Vagina (tissue), 2 donors: ENCODE measurements around the gene CREG1. TPM values are rescaled to one million over a fixed set of nuclear protein-coding genes. Genes with fewer than 3 reads are reported as not detected.
A peak's percentile ranks its signal among the peaks of the same experiment; 100 is the strongest.

Source experiments
- DNase-seq, 2 donors: peaks; one replicate each; pipeline ENCODE4 v3.0.0-alpha.2; 2017; ENCODE audit errors: extremely low spot score in 2 of 2
- H3K27ac ChIP-seq: fragments of 200-600 bp; sonication (generic); one replicate; pipeline ENCODE4 v1.5.1; 2019
- H3K27me3 ChIP-seq: fragments of 200-600 bp; sonication (generic); one replicate; pipeline ENCODE4 v1.5.1; 2019
- H3K36me3 ChIP-seq, 2 donors: fragments of 200-600 bp; sonication (generic); one replicate each; pipeline ENCODE4 v1.5.1; 2017 to 2019
- H3K4me1 ChIP-seq: fragments of 200-600 bp; sonication (generic); one replicate; pipeline ENCODE4 v1.5.1; 2019
- H3K4me3 ChIP-seq, 2 donors: fragments of 200-600 bp; sonication (generic); 1 replicate in 1 of 2; 2 replicates in 1 of 2; pipeline ENCODE4 v1.5.1; 2016 to 2019
- H3K9me3 ChIP-seq: fragments of 200-600 bp; sonication (generic); one replicate; pipeline ENCODE4 v1.5.1; 2019
- POLR2A ChIP-seq, 2 donors: fragments of 450-650 bp; IDR thresholded peaks; one replicate each; pipeline ENCODE4 v1.6.1; 2017; ENCODE audit warnings: antibody characterized with exemption in 2 of 2, mild to moderate bottlenecking in 2 of 2, moderate library complexity in 2 of 2
- POLR2AphosphoS5 ChIP-seq, 2 donors: sonication (generic); formaldehyde crosslinking; IDR thresholded peaks; one replicate each; pipeline ENCODE4 v1.9.0; 2017; ENCODE audit warnings: antibody characterized with exemption in 2 of 2, mild to moderate bottlenecking in 2 of 2, low read depth in 1 of 2; ENCODE audit not compliant: insufficient read depth in 1 of 2
- intact Hi-C: fragments of 100-400 bp; cut with DNase I; formaldehyde crosslinking; loops from one replicate; pipeline ENCODE4 v1.15.1; 2023
- total RNA-seq: library from RNA; depleted of rRNA; stranded (reverse); fragments of >200 nt; gene quantifications from one replicate; pipeline ENCODE4 v1.2.3, GENCODE V29; 2016
- TF ChIP-seq, protein P1 (sequence below), 3 experiments: fragments of 450-650 bp in 2 of 3; fragments of 200-600 bp in 1 of 3; sonication (generic) in 1 of 3; IDR thresholded peaks; one replicate each; pipeline ENCODE4 v1.5.1; 2017 to 2019; ENCODE audit warnings: antibody characterized with exemption in 3 of 3, mild to moderate bottlenecking in 2 of 3, moderate library complexity in 2 of 3

Gene CREG1
- total RNA-seq, 1 donor from 2014 or later: 152 TPM

DNA sequence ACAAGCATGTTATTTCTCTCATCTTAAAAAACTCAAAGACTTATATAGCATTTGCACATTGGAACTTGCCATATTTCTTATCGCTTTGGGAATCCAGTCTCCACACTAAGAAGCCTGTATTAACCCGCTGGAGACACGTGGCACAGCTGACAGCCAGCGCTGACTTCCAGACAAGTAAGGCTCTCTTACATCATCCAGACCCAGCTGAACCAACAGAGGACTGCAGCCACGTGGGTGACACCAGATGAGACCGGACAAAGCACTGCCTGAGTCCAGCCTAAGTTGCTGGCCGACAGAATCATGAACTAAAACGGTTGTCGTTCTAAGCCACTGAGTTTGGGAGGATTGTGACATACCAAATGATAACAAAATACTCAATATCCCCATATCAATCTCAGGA is 28.9 kb downstream of the CREG1 start:
- Histone ChIP-seq H3K27me3 (no peaks in the 10 kb centered on the region), H3K36me3 (no peaks in the 10 kb centered on the region), H3K9me3 (no peaks in the 10 kb centered on the region), H3K4me3 (no peak overlapping the region), H3K4me1 (no peaks in the 10 kb centered on the region), H3K27ac (no peak overlapping the region)
- intact Hi-C loops: no loop called here
- peak in 1 of 2 donors; percentile 29 for DNase-seq
- TF ChIP-seq POLR2A (IDR thresholded peaks at IDR 0.05): no peak
- TF ChIP-seq, protein P1, sequence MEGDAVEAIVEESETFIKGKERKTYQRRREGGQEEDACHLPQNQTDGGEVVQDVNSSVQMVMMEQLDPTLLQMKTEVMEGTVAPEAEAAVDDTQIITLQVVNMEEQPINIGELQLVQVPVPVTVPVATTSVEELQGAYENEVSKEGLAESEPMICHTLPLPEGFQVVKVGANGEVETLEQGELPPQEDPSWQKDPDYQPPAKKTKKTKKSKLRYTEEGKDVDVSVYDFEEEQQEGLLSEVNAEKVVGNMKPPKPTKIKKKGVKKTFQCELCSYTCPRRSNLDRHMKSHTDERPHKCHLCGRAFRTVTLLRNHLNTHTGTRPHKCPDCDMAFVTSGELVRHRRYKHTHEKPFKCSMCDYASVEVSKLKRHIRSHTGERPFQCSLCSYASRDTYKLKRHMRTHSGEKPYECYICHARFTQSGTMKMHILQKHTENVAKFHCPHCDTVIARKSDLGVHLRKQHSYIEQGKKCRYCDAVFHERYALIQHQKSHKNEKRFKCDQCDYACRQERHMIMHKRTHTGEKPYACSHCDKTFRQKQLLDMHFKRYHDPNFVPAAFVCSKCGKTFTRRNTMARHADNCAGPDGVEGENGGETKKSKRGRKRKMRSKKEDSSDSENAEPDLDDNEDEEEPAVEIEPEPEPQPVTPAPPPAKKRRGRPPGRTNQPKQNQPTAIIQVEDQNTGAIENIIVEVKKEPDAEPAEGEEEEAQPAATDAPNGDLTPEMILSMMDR (IDR thresholded peaks at IDR 0.05): no peak
- TF ChIP-seq POLR2AphosphoS5 (IDR thresholded peaks at IDR 0.05; ENCODE audit: insufficient read depth in 1 of 2, low read depth in 1 of 2): no peak

DNA sequence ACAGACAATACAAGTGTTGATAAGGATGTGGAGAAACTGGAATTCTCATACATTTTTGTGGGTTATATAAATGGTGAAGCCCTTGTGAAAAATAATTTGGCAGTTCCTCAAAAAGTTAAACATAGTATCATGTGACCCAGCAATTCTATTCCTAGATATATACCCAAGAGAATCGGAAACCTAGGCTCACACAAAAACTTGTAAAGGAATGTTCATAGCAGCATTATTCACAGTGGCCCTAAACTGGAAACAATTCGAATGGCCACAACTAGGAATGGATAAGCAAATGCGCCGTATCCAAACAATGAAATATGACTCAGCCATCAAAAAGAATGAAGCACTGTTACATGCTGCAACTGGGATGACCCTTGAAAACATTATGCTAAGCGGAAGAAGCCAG is 31.3 kb downstream of the CREG1 start:
- Histone ChIP-seq H3K4me3 (no peak overlapping the region), H3K36me3 (no peaks in the 10 kb centered on the region), H3K27me3 (no peaks in the 10 kb centered on the region), H3K27ac (no peak overlapping the region), H3K4me1 (no peaks in the 10 kb centered on the region), H3K9me3 (no peaks in the 10 kb centered on the region)
- intact Hi-C loops: no loop called here
- DNase-seq: peak in 1 of 2 donors; percentile 1
- TF ChIP-seq POLR2AphosphoS5 (IDR thresholded peaks at IDR 0.05; ENCODE audit: insufficient read depth in 1 of 2, low read depth in 1 of 2) (no peak), POLR2A (IDR thresholded peaks at IDR 0.05) (no peak)
- TF ChIP-seq, protein P1 (IDR thresholded peaks at IDR 0.05): no peak

DNA sequence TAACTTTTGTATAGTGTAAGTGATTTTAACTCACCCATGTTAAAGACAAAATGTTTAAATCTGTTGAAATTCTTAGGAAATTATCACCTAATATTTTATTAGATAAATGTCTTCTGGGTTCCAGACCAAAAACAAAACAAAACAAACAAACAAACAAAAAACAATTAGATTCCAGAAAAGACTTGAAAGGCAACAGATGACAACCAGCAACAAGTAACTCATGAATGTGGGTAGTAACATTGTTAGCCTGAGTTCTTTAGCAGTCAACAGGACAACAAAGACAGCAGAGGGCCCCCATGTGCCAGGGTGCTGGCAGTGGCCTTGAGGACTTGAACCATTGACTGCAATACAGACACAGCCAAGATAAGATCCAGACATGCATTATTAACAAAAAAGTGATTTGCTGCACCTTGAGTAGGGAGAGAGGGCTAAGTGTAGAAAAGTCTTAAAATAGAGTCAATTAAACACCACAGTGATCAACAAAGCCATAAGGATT is 32.8 kb downstream of the CREG1 start:
- no peaks in the 10 kb centered on the region for H3K9me3 ChIP-seq
- H3K27ac ChIP-seq: no peak overlapping the region
- no peak overlapping the region for H3K4me3 ChIP-seq
- H3K36me3 ChIP-seq: no peaks in the 10 kb centered on the region
- no peaks in the 10 kb centered on the region for H3K4me1 ChIP-seq
- no peak for TF ChIP-seq POLR2A (IDR thresholded peaks at IDR 0.05)
- TF ChIP-seq, protein P1 (IDR thresholded peaks at IDR 0.05): no peak
- no peaks in the 10 kb centered on the region for H3K27me3 ChIP-seq
- intact Hi-C loops: no loop called here
- DNase-seq: peak in 1 of 2 donors; percentile 32

DNA sequence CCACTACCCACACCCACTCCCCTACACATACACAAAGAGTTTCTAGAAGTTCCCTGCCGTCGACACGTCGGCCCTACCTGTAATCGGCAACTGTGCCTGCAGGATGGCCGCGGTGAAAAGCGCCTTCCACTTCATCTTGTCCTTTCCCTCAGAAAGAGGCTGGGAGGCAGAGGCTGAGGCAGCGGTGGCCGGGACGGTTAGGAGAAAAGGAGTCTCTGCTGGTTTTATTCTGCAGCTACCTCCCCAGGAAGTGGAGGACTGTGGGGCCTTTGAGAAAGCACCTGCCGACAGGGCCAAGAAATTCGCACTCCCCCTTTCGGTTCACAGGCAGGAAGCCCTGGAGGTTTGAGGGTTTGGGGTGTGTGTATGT is 35.2 kb downstream of the CREG1 start, which contains the start of gene CD247:
Gene CD247, minus strand, starts transcription at position 199 of the 370 bp plus-strand sequence. Its CDS starts 64 bp downstream, at position 135.
- intact Hi-C loops: no loop called here
- peak within 1 kb of the TSS; percentile 2 to 21 for H3K4me3 ChIP-seq
- H3K4me1 ChIP-seq: no peaks in the 10 kb centered on the region
- no peak within 1 kb of the TSS for H3K27ac ChIP-seq
- DNase-seq: peak in 1 of 2 donors; percentile 65
- no peaks in the 10 kb centered on the region for H3K27me3 ChIP-seq
- H3K9me3 ChIP-seq: no peaks in the 10 kb centered on the region
- no peaks in the 10 kb centered on the region for H3K36me3 ChIP-seq
- TF ChIP-seq, protein P1 (IDR thresholded peaks at IDR 0.05): no peak
- TF ChIP-seq POLR2A (IDR thresholded peaks at IDR 0.05) (no peak), POLR2AphosphoS5 (IDR thresholded peaks at IDR 0.05; ENCODE audit: insufficient read depth in 1 of 2, low read depth in 1 of 2) (no peak)

DNA sequence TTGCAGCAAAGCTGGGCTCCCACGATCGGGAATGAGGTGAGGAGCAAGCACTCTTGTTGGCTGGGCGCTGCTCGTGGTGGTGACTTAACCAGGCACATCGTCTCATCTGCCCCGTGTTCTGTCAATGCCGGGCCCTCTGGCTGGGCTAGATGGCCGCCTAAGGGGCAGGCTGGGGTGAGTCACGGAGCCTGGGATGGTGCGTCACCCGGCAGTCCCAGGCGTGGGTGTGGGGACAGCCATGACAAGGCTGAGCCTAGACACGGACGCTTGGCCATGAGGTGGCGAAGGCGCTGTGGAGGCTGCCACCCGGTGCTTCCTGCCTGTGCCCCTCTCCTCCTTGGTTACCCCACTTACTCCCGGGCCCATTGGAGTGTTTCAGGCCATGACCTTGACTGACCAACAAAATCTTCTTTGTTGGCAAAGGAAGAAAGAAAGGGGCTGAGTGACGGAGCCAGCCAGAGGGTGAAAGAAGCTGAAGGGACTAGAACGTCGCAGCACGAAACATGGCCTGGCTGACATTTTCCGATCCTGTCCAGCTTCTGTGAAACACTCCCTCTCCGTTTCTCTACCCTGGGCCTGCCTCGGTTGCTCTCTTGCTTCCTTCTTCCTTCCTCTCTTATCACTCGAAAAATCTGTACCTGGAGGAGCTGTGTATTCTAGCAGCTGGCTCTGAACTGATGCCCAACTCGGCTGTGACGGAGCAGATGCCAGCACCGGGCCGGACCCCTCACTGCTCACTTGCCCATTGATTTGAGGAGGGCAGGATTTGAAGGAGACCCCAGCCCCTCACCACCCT is 35.8 kb downstream of the CREG1 start:
- TF ChIP-seq POLR2AphosphoS5 (IDR thresholded peaks at IDR 0.05; ENCODE audit: insufficient read depth in 1 of 2, low read depth in 1 of 2): no peak
- no peak for TF ChIP-seq POLR2A (IDR thresholded peaks at IDR 0.05)
- TF ChIP-seq, protein P1 (IDR thresholded peaks at IDR 0.05): no peak
- H3K9me3 ChIP-seq: no peaks in the 10 kb centered on the region
- no peaks in the 10 kb centered on the region for H3K36me3 ChIP-seq
- no peaks in the 10 kb centered on the region for H3K27me3 ChIP-seq
- intact Hi-C loops: no loop called here
- no peaks in the 10 kb centered on the region for H3K4me1 ChIP-seq
- peak overlapping the region; percentile 2 to 21 for H3K4me3 ChIP-seq
- no peak overlapping the region for H3K27ac ChIP-seq
- peak in 1 of 2 donors; percentile 62 for DNase-seq
